GM18909 (cell line): ENCODE measurements around the gene LANCL2.

Experiments
- ATAC-seq: cut with Tn5 transposase; IDR thresholded peaks from one replicate; pipeline ENCODE4 v1.9.1; 2021; ENCODE audit warnings: mild to moderate bottlenecking; ENCODE audit not compliant: unreplicated experiment, poor library complexity

Gene LANCL2

DNA sequence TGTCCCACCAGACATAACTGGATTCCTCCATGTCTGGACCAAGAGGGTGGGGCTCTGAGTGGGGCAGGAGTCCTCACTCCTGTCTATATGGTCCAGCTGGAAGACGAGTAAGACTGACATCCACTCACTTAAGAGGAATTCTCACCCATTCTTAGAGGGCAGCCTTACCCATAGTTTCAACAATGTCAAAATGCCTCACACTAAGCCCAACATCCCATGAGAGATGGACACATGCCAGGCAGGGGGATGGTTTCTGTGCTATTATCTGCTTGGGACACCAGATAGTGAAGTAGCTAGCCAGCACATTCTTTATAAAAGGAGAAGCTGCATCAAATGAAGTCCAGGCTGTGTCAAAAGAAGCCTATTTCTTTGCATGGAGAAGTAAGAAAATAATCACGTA is 4.7 kb upstream of the LANCL2 start:
- ATAC-seq: no peak

DNA sequence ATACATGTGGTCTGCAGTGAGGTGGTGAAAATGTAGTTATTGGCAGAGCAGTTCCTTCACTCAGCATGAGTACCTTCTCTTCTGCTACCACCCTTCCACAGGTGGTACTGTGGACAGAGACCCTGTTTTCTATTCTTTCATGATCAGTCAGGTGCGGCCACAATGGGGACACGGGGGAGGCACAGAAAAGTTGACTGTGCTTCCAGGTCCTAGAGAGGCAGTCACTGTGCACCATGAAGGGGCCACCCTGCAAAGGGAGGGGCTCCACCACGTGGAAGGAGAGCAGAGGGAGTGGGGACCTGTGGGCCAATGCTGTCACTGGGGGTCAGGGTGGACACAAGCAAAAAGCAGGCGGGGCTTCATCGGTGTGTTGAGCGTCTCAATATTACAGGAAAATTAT is 3.6 kb upstream of the LANCL2 start:
- no peak for ATAC-seq

GRCh38 chr7:55362927-55363326 is 2.2 kb upstream of the LANCL2 start:
- no peak for ATAC-seq

- no peak for ATAC-seq
Measured at GRCh38 chr7:55363386-55364170, 1.6 kb upstream of the LANCL2 start.

DNA sequence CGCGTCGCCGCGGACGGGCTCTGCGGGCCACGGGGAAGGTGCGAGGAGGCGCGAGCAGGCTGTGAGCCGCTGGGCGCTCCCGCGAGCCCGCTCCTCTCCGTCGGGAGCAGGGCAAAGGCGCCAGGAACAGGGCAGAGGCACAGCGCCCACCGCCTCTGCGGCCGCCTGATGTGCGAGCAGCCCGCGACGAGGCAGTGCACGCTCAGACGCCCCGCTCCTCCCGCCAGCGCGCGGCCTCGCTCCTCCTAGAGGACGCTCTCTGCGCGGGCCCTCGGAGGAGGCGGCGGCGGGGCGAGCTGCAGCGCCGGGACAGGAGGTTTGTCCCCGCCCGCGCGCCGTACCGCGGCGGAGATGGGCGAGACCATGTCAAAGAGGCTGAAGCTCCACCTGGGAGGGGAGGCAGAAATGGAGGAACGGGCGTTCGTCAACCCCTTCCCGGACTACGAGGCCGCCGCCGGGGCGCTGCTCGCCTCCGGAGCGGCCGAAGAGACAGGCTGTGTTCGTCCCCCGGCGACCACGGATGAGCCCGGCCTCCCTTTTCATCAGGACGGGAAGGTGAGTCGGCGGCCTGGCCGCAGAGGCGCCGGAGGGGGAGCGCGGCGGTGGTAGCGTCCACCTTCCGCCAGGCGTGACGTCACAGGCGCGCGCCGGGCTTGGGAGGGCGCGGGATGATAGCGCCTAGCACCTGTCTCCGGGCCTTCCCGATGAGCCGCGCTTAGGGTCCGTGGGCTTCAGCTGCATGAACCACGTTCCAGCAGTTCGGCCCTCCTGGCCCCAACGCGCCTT is 731 bp downstream of the LANCL2 start:
- peak; percentile 83 for ATAC-seq

- peak; percentile 23 for ATAC-seq
Measured at GRCh38 chr7:55366461-55367070, 1.4 kb downstream of the LANCL2 start.

DNA sequence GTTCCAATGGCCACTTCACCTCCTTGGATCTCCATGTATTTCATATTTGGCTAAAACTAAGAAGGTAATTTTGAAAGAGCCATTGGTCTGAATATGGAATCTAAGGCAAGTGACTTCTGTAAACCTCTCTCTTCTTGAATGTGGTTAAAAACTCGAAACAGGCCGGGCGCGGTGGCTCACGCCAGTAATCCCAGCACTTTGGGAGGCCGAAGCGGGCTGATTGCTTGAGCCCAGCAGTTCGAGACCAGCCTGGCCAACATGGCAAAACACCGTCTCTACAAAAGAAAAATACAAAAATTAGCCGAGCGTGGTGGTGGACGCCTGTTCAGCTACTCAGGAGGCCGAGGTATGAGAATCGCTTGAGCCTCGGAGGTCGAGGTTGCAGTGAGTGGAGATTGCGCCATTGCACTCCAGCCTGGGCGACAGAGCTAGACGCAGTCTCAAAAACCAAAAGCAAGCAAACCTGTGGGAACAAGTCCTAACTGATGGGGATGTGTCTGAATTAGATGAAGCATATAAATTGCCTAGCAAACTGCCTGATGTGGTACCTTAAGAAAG is 2.2 kb downstream of the LANCL2 start:
- no peak for ATAC-seq

DNA sequence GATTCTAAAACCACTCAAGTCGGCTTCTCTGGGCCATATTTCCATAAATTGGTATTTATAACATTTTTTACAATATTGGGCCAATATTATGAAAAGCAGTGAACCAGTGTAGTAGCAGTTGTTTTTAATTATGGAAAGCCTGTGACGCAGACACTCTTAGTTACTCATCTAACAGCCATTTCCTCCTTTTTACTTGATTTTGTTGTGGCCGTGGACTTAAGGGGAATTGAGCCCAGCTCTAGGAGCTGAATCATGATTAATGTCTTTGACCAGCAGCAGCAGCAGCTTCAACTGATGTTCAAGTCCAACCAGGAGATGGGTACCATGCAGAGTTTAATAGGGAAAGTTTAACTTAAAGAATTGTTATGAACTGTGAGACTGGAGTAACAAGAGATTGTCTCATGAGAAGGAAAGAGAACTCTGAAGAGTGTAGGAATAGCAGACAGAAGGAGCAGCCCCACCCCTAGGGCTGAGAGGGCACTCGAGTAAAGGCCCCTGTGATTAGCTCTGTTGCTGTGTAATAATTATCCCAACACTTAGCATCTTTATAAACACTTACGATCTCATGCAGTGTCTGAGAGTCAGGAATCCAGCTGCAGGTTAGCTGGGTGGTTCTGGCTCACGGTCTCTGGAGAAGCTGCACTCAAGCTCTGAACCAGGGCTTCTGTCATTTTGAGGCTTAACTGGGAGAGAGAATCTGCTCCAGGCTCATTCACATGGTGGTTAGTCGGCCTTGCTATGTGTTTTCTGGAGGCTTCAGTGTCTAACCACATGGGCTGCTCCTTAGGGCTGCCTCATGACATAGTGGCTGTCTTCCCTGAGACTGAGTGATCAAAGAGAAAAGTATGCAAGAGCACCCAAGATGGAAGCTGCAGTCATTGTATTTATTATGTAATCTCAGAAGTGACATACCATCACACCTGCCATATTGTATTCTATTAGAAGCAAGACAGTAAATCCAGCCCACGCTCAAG is 4.6 kb downstream of the LANCL2 start:
- no peak for ATAC-seq

DNA sequence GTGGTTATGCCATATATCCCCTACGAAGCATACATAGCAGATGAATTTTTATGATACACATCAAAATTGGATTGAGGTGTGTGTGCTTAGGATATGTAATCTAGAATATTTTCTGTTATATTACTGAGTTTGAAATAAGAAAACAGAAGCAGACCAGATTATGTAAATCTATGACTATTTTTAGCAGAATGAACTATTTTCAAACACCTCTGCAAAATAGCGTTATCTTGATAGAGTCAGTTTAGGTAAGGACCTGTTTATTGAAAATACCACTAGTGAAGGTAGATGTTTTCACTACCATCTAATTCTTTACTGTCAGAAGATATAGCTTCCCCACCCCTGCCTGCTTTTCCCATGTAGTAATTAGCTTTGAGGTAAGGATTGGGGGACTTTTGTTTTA is 9.1 kb downstream of the LANCL2 start:
- no peak for ATAC-seq

DNA sequence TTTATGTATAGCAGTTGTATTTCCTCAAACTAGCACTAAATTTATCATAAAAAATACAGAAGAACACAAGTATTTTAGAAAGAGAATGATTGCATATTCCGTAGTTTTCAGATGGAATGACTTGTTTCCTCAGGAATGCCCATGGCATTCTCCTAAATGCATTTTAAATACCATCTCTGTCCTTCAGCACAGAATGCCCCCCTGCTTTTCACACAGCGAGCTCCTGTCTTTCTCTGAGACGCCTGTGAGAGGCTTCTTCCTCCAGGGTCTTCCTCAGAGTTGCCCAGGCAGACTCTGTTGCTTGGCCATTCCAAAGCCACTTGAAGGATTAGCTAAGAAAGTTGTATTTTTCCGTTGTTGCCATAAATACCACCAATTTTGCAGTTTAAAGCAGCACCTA is 10.1 kb downstream of the LANCL2 start:
- no peak for ATAC-seq

DNA sequence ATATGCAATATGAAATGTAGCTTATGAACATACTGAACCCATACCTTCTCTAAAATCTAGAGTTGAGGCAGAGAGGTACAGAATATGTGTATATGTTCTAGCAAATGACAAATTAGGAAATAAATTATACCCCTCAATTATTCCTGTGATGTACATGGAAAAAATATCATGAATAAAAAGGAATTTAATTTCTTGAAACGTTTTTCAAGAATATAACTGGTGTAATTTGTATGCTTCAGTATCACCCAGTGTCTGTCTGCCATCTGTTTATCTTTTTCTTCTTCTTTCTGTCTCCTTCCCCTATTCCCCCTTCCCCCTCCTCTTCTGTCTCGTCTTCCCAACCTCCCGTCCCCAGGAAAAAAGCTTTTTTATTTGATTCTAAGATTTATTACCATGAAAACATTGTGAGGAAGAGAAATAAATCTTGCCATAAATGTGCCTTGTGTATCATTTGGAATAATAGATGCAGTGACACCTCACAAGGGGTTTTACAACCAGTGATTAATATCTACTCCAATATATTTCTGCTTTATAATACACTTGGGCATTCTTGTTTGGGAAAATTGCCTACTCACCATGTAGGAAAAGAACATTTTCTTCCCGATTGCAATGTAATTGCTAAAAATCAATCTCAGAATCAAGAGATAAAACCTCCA is 12.2 kb downstream of the LANCL2 start:
- no peak for ATAC-seq

DNA sequence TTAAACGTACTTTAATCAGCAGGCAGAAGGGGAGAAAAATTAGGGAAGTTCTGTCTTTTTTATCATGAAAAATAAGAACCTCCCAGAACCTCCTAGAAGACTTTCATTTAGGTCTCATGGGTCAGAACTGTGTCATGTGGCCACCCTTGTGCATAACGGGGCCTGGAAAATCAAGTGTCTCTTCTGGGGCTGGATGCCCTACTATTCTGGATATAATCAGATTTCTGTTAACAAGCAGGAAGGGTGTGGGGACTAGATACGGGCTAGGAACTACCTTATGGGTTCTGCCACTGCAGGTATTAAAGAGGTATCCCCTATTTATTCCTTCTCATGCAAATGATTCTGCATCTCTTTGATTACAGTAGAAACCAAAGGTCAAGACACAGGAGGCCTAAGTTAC is 14.1 kb downstream of the LANCL2 start:
- no peak for ATAC-seq

- no peak for ATAC-seq
Measured at GRCh38 chr7:55381189-55381588, 16.1 kb downstream of the LANCL2 start.

DNA sequence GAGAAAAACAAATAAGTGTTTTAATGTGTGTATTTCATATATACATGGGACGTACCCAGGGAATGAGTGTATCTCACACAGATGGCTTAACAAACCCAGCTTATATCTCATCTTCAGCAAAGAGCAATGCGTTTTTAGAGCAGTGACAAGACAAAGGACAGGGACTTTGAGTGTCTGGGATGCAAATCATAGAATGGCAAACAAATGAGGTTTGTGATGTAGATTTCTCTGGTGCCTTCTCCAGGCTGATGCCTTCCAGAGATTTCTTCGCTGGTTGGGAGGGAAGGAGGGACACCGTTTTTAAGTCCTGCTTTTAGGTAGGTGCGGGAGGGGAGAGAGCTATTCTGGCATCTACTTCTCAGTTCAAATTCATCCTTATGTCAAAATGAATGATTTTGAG is 16.6 kb downstream of the LANCL2 start:
- no peak for ATAC-seq

DNA sequence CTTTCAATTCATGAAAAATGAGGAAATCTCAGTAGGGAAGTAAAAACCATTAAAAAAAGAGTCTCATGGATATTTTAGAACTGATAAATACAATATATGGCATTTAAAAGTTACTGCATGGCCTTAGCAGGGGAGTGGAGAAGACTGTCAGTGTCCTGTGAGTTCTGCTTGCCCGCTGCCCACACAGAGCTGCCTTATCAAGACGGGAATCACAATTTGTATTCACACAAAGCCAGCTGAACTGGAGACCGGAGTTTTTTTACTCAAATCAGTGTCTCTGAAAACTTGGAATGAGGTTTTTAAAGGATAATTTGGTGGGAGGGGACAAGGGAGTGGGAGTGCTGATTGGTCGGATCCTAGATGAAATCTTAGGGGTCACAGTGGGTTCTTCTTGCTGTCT is 17.1 kb downstream of the LANCL2 start:
- ATAC-seq: no peak

- ATAC-seq: no peak
Measured at GRCh38 chr7:55386541-55386940, 21.4 kb downstream of the LANCL2 start.

DNA sequence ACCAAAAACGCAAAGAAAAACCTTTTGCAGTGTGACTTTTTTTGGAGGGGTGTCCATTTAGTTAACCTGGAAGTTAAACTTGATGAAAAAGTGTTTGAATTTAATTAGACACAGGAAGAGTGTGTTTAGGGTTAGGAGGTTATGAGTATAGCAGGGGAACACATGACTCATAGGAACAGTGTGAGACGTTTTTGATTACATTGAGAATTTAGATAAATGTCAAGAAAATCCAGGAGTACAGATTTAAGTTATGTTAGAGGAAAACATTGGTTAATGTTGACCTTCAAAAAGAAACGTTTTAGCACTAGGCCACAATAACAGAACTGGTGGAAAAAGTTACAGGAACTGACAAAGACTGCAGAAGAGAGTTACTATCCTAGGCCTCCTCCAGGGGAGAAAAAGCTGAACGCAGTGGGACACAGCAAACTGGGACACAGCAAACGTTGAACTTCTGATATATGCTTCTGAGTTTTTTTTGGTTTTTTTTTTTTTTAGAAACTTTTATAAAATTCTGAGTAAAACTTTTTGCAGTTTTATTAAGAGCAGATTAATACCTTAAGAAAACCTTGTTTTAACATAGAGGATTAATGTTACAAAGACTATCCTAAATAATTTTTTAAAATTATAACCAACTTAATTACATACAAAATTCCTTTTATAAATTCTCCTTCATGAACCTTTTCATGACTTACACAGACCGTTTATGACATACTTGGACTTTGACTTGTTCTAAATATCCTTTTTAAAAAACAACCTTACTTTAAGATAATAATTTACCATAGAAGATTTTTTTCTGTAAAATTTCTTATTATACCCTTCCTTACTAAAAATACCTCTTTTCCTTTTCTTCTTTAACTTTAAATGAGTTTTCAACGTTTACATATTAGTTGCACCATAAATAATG is 22.2 kb downstream of the LANCL2 start:
- no peak for ATAC-seq

DNA sequence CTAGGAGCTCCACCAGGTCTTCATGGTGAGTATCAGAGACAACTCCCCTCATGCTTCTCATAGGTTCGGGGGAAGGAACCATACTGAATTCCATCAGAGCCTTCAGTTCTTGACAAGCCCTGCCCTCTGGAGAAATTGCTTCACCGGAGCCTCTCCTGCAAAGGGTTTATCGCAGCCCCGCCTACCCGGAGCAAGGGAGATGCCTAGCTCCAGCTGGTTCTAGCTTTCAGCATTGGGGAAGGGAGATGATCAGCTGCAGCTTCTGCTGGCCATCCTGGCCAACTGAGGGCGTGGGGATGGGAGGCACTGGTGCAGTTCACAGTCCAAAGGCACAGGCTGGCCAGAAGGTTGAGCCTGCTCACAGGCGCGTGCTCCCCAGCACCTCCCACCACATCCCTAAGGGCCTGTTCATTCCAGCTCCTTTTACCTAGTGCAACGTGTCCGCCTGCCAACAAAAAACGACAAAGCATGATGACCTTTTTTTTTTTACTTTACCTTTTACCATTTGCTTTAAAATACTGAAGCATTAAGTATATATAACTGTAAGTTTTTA is 31.2 kb downstream of the LANCL2 start:
- no peak for ATAC-seq
